SH-SY5Y (cell line): ENCODE data around the gene FAM234A.

ENCODE experiments used
- GATA2 ChIP-seq: IDR thresholded peaks from 2 replicates; pipeline ENCODE4 v1.6.1; 2011; ENCODE audit warnings: mild to moderate bottlenecking, low read depth, low read length
- GATA3 ChIP-seq: IDR thresholded peaks from 2 replicates; pipeline ENCODE4 v1.6.1; 2011; ENCODE audit warnings: low read depth, mild to moderate bottlenecking, low read length, moderate library complexity

DNA sequence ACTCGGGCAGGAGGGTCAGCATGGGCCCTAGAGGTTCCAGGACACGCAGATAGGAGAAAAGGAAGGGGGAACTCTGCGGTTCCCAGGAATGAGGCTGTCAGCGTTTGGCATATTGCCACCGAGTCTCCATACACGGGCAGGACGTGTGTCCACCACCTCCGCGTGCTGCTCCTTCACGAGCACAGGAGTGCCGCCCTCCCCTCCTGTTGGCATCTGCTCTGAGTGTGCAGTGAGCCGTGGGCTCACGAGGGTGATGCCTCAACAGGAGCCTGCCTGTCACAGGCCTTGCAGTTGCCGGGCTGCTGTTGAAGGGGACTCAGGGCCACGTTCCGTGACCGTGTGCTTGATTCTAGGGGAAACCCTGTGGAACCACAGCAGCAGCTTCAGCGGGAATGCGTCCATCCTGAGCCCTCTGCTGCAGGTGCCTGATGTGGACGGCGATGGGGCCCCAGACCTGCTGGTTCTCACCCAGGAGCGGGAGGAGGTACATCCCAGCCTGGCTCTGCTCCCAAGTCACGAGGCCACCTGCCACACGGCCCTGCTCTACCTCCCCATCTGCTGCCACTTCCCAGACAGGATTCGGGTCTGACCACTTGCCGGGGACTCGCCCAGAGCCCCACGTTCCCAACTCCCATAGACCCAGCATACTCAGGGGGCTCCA lies 26.5 kb downstream of the FAM234A start:
- TF ChIP-seq GATA3 (no peak), GATA2 (no peak)
